H7 (cell line): ENCODE results near the gene MAT1A. TPM values are rescaled to one million over a fixed set of nuclear protein-coding genes. Genes with fewer than 3 reads are reported as not detected.
"Not testable (repeated sequence)": the region's sequence is repeated elsewhere in the genome, so short reads cannot be mapped to it uniquely, and the experiment has no call there.

Source experiments
- DNase-seq: peaks from one replicate; pipeline ENCODE4 v3.0.0; 2012
- H3K27me3 ChIP-seq: 2 replicates; pipeline ENCODE4 v1.6.0; 2011; ENCODE audit warnings: mild to moderate bottlenecking, low read length; ENCODE audit not compliant: control insufficient read depth, insufficient read depth
- H3K36me3 ChIP-seq: replicated peaks from 2 replicates; pipeline ENCODE4 v1.5.1; 2011; ENCODE audit warnings: low read length; ENCODE audit not compliant: control insufficient read depth, insufficient read depth
- H3K4me3 ChIP-seq: 2 replicates; pipeline ENCODE4 v1.5.1; 2011; ENCODE audit warnings: low read depth, mild to moderate bottlenecking, control low read depth, low read length, moderate library complexity; ENCODE audit not compliant: insufficient read depth
- total RNA-seq: library from RNA; depleted of rRNA; stranded (reverse); fragments of >200 nt; shearing (Covaris generic); gene quantifications from 2 replicates; pipeline ENCODE4 v1.2.3, GENCODE V29; 2014; rRNA removed

Gene MAT1A
- total RNA-seq, 1 experiment from 2014 or later, result 0.07 TPM

- not testable (repeated sequence) for DNase-seq, H3K36me3 ChIP-seq, H3K27me3 ChIP-seq, H3K4me3 ChIP-seq
Observed at GRCh38 chr10:80244371-80244770, 45.1 kb downstream of the MAT1A start.

- not testable (repeated sequence) for H3K27me3 ChIP-seq, DNase-seq, H3K36me3 ChIP-seq, H3K4me3 ChIP-seq
Observed at GRCh38 chr10:80242341-80242740, 47.1 kb downstream of the MAT1A start.

DNA sequence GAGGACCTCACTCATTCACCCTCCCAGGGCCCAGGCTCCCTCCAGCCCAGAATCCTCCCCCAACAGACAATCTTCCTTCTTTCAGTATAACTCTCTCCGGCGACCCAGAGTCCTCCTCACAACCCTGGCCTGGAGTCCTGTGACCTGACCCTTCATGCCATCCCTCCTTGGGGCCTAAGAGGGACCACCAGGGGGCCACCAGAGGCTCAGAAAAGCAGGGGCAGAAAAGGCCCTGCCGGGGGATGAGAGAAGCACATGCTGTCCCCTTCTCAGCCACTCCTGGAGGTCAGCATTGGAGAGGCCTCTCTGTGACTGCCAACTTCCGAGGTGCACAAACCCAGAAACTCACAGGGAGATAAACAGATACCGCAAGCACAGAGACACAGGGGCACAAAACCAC lies 53.0 kb downstream of the MAT1A start:
- not testable (repeated sequence) for DNase-seq, H3K27me3 ChIP-seq, H3K4me3 ChIP-seq, H3K36me3 ChIP-seq

GRCh38 chr10:80234331-80235235 lies 54.9 kb downstream of the MAT1A start:
- H3K27me3 ChIP-seq, DNase-seq, H3K36me3 ChIP-seq, H3K4me3 ChIP-seq: not testable (repeated sequence)

- DNase-seq, H3K36me3 ChIP-seq, H3K27me3 ChIP-seq, H3K4me3 ChIP-seq: not testable (repeated sequence)
Observed at GRCh38 chr10:80233871-80234270, 55.6 kb downstream of the MAT1A start.

DNA sequence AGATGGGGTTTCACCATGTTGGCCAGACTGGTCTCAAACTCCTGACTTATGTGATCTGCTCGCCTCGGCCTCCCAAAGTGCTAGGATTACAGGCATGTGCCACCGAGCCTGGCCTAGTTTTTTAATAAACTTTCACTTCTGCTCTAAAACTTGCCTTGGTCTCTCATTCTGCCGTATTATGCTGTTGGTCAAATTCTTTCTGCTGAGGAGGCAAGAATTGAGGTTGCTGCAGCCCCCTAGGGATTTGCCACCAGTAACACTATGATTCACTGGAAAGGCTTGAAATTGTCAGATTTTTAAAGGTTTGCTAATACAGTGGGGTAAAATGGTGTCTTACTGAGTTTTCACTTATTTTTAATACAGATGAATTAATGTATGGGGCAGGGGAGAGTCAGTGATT lies 62.7 kb downstream of the MAT1A start:
- H3K36me3 ChIP-seq, H3K27me3 ChIP-seq, H3K4me3 ChIP-seq, DNase-seq: not testable (repeated sequence)

DNA sequence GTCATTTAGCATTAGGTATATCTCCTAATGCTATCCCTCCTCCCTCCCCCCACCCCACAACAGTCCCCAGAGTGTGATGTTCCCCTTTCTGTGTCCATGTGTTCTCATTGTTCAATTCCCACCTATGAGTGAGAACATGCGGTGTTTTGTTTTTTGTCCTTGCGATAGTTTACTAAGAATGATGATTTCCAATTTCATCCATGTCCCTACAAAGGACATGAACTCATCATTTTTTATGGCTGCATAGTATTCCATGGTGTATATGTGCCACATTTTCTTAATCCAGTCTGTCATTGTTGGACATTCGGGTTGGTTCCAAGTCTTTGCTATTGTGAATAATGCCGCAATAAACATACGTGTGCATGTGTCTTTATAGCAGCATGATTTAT lies 66.4 kb downstream of the MAT1A start:
- not testable (repeated sequence) for H3K27me3 ChIP-seq, H3K4me3 ChIP-seq, DNase-seq, H3K36me3 ChIP-seq

Other genes with a start within 250 kb of the MAT1A start
- gene TMEM254, start 211.0 kb downstream of the MAT1A start, total RNA-seq, result 18.4 TPM in 2 replicates
- gene PLAC9, start 156.9 kb downstream of the MAT1A start, total RNA-seq, result 4.9 and 5.1 TPM in 2 replicates
- gene ANXA11, start 84.1 kb downstream of the MAT1A start, total RNA-seq, result 42.1 and 67.3 TPM in 2 replicates
- gene DYDC1, start 67.1 kb upstream of the MAT1A start, total RNA-seq, result not detected in 2 replicates
- 0.97 and 1.1 TPM in 2 replicates for gene DYDC2, start 67.1 kb upstream of the MAT1A start, total RNA-seq
- gene PRXL2A, start 118.9 kb upstream of the MAT1A start, total RNA-seq, result 35.0 and 36.1 TPM in 2 replicates
- 36.3 and 37.6 TPM in 2 replicates for gene TSPAN14, start 164.7 kb upstream of the MAT1A start, total RNA-seq
- not detected in 2 replicates for gene SH2D4B, start 248.2 kb upstream of the MAT1A start, total RNA-seq